ENCODE results near the gene CRELD1. TPM values are rescaled to one million over a fixed set of nuclear protein-coding genes. Genes with fewer than 3 reads are reported as not detected.

The CRELD1 gene
- polyA plus RNA-seq, 1 of the 3 experiments (the other 2 are of a cell fraction) = 77.6 TPM

DNA sequence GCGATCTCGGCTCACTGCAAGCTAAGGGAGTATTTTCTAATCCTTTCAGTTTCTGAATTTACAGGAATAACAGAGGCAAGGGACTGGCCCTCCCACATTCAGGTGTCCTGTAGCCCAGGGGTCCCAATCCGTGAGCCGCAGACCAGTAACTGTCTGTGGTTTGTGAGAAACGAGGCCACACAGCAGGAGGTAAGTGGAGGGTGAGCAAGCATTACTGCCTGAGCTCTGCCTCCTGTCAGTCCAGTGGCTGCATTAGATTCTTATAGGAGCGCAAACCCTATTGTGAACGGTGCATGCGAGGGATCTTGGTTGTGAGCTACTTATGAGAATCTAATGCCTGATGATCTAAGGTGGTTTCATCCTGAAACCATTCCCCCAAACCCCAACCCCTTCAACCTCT lies 21.8 kb upstream of the CRELD1 start:
- H3K27ac ChIP-seq (ENCODE audit: low read depth in 2 of 2, low read length in 1 of 2) = no peak overlapping the region
- no peak overlapping the region for H3K9ac ChIP-seq
- ChIA-PET POLR2A (interaction anchor here (1.2 kb wide), 1 partner anchor 21 kb away, joined by 3 read pairs; the partner anchor contains the start of gene CRELD1), CTCF (interaction anchor here (3.9 kb wide), 1 partner anchor 20 kb away, joined by 33 read pairs; the partner anchor contains the start of gene CRELD1)
- H3K9me2 ChIP-seq = no peaks in the 10 kb centered on the region
- WGBS (ENCODE audit: low lambda C conversion rate) = 93% methylated on average over 8 of the region's 8 CpGs
- H3K4me2 ChIP-seq = no peak overlapping the region
- H3K9me3 ChIP-seq = no peaks in the 10 kb centered on the region
- H3F3A ChIP-seq (replicated peaks; ENCODE audit: insufficient read depth) = peaks cover 6% of the 10 kb centered on the region
- H2AFZ ChIP-seq (ENCODE audit: low read depth) = no peak overlapping the region
- H3K27me3 ChIP-seq (ENCODE audit: insufficient read depth) = no peaks in the 10 kb centered on the region
- no peak for DNase-seq
- H3K79me2 ChIP-seq (ENCODE audit: insufficient read depth) = no peaks in the 10 kb centered on the region
- no peak for TF ChIP-seq CHD2 (IDR thresholded peaks at IDR 0.05; ENCODE audit: low read length, partially characterized antibody)
- TF ChIP-seq RXRA (IDR thresholded peaks at IDR 0.05; ENCODE audit: borderline replicate concordance, low read depth) = no peak
- no peak for TF ChIP-seq EZH2phosphoT487 (IDR thresholded peaks at IDR 0.05; ENCODE audit: borderline replicate concordance, low read depth)
- TF ChIP-seq, protein P1, sequence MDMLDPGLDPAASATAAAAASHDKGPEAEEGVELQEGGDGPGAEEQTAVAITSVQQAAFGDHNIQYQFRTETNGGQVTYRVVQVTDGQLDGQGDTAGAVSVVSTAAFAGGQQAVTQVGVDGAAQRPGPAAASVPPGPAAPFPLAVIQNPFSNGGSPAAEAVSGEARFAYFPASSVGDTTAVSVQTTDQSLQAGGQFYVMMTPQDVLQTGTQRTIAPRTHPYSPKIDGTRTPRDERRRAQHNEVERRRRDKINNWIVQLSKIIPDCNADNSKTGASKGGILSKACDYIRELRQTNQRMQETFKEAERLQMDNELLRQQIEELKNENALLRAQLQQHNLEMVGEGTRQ (IDR thresholded peaks at IDR 0.05; ENCODE audit: borderline replicate concordance, low read depth, low read length) = no peak
- TF ChIP-seq, protein P2, sequence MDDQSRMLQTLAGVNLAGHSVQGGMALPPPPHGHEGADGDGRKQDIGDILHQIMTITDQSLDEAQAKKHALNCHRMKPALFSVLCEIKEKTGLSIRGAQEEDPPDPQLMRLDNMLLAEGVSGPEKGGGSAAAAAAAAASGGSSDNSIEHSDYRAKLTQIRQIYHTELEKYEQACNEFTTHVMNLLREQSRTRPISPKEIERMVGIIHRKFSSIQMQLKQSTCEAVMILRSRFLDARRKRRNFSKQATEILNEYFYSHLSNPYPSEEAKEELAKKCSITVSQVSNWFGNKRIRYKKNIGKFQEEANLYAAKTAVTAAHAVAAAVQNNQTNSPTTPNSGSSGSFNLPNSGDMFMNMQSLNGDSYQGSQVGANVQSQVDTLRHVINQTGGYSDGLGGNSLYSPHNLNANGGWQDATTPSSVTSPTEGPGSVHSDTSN (IDR thresholded peaks at IDR 0.05) = no peak
- TF ChIP-seq MEF2A (IDR thresholded peaks at IDR 0.05; ENCODE audit: borderline replicate concordance, low read depth) = no peak
- TF ChIP-seq, protein P3, sequence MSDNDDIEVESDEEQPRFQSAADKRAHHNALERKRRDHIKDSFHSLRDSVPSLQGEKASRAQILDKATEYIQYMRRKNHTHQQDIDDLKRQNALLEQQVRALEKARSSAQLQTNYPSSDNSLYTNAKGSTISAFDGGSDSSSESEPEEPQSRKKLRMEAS (IDR thresholded peaks at IDR 0.05; ENCODE audit: low read depth) = no peak
- TF ChIP-seq SMC3 (IDR thresholded peaks at IDR 0.05; ENCODE audit: low read depth, low read length) = no peak
- no peak for TF ChIP-seq EP300 (IDR thresholded peaks at IDR 0.05; ENCODE audit: borderline replicate concordance in 1 of 2, low read depth in 1 of 2, low read length in 1 of 2)
- no peak for TF ChIP-seq TEAD4 (IDR thresholded peaks at IDR 0.05; ENCODE audit: borderline replicate concordance, insufficient read depth)
- no peak overlapping the region for H3K4me3 ChIP-seq (ENCODE audit: low read depth in 2 of 2, low read length in 1 of 2)
- H4K20me1 ChIP-seq (ENCODE audit: insufficient read depth) = no peaks in the 10 kb centered on the region
- peaks cover 6 to 35% of the 10 kb centered on the region in 2 experiments; a peak in 3 of 4 replicates for H3K4me1 ChIP-seq (ENCODE audit: control insufficient read depth in 1 of 2, insufficient read depth in 2 of 2, low read depth in 1 of 2, low read length in 1 of 2)
- no peaks in the 10 kb centered on the region for H3K36me3 ChIP-seq (replicated peaks in 1 of 2; ENCODE audit: control insufficient read depth in 1 of 2, insufficient read depth in 2 of 2, low read length in 1 of 2)

DNA sequence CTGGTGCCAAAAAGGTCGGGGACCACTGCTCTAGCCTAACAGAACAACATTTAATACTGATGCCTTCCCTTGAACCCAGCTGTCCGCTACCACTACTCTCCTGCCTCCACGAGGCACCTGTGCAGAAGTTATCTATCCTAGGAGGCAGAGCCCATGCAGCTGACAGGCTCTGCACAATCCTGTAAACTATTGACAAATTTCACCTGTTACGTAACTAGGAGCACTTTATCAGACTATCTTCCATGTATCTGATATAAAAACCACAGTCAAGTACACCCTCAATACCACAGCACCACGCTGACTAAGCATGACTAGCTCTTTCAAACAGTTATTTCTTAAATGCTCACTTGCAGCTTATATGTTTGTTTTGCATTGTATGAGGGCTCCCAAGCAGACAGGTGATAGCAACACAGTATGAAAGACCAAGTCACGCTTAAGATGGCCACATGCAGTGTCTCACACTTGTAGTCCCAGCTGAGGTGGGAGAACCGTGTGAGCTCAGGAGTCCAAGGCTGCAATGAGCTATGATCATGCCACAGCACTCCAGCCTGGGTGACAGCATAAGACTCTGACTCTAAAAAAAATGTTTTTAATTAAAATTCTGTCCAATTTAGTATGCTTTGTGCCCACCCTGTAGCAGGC lies 21.2 kb upstream of the CRELD1 start:
- ChIA-PET POLR2A (interaction anchor here (0.6 kb wide), 1 partner anchor 10 kb away, joined by 4 read pairs; no protein-coding TSS in a partner anchor), CTCF (interaction anchor here (3.9 kb wide), 1 partner anchor 19 kb away, joined by 33 read pairs; the partner anchor contains the start of gene CRELD1)
- peaks cover 6% of the 10 kb centered on the region for H3F3A ChIP-seq (replicated peaks; ENCODE audit: insufficient read depth)
- H3K9me2 ChIP-seq = no peaks in the 10 kb centered on the region
- no peaks in the 10 kb centered on the region for H3K36me3 ChIP-seq (replicated peaks in 1 of 2; ENCODE audit: control insufficient read depth in 1 of 2, insufficient read depth in 2 of 2, low read length in 1 of 2)
- no peak overlapping the region for H2AFZ ChIP-seq (ENCODE audit: low read depth)
- H3K9me3 ChIP-seq = no peaks in the 10 kb centered on the region
- no peaks in the 10 kb centered on the region for H3K79me2 ChIP-seq (ENCODE audit: insufficient read depth)
- H3K4me2 ChIP-seq = no peak overlapping the region
- 75% methylated on average over 7 of the region's 7 CpGs for WGBS (ENCODE audit: low lambda C conversion rate)
- H4K20me1 ChIP-seq (ENCODE audit: insufficient read depth) = no peaks in the 10 kb centered on the region
- H3K27me3 ChIP-seq (ENCODE audit: insufficient read depth) = no peaks in the 10 kb centered on the region
- DNase-seq = no peak
- H3K27ac ChIP-seq (ENCODE audit: low read depth in 2 of 2, low read length in 1 of 2) = no peak overlapping the region
- H3K9ac ChIP-seq = no peak overlapping the region
- TF ChIP-seq FOSL2 (IDR thresholded peaks at IDR 0.05; ENCODE audit: borderline replicate concordance, low read depth) (no peak), TCF12 (IDR thresholded peaks at IDR 0.05) (peak; percentile 21; the same call in 1 of the 2 replicates)
- no peak overlapping the region for H3K4me3 ChIP-seq (ENCODE audit: low read depth in 2 of 2, low read length in 1 of 2)
- peaks cover 6 to 40% of the 10 kb centered on the region in 2 experiments; a peak in 3 of 4 replicates for H3K4me1 ChIP-seq (ENCODE audit: control insufficient read depth in 1 of 2, insufficient read depth in 2 of 2, low read depth in 1 of 2, low read length in 1 of 2)
